ENCODE results near the gene GTF2H4.
"Not testable (repeated sequence)": the region's sequence is repeated elsewhere in the genome, so short reads cannot be mapped to it uniquely, and the experiment has no call there.

DNA sequence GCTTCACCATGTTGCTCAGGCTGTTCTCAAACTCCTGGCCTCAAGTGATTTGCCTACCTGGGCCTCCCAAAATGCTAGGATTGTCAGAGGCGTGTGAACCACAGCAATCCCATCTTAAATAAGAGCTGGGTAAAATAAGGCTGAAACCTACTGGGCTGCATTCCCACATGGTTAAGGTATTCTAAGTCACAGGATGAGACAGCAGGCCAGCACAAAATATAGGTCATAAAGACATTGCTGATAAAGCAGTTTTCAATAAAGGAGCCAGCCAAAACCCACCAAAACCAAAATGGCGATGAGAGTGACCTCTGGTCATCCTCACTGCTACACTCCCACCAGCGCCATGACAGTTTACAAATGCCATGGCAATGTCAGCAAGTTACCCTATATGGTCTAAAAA is 34.2 kb upstream of the GTF2H4 start:
- TF ChIP-seq, protein P1, sequence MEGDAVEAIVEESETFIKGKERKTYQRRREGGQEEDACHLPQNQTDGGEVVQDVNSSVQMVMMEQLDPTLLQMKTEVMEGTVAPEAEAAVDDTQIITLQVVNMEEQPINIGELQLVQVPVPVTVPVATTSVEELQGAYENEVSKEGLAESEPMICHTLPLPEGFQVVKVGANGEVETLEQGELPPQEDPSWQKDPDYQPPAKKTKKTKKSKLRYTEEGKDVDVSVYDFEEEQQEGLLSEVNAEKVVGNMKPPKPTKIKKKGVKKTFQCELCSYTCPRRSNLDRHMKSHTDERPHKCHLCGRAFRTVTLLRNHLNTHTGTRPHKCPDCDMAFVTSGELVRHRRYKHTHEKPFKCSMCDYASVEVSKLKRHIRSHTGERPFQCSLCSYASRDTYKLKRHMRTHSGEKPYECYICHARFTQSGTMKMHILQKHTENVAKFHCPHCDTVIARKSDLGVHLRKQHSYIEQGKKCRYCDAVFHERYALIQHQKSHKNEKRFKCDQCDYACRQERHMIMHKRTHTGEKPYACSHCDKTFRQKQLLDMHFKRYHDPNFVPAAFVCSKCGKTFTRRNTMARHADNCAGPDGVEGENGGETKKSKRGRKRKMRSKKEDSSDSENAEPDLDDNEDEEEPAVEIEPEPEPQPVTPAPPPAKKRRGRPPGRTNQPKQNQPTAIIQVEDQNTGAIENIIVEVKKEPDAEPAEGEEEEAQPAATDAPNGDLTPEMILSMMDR (IDR thresholded peaks at IDR 0.05) = not testable (repeated sequence)
- not testable (repeated sequence) for TF ChIP-seq ZFX (IDR thresholded peaks at IDR 0.05; ENCODE audit: borderline replicate concordance)

Data from 22Rv1 (cell line).